Activated CD4-positive, alpha-beta memory T cell treated with anti-CD3 and anti-CD28 coated beads for 36 hours (primary cell): ENCODE measurements around the gene ASB16. TPM values are rescaled to one million over a fixed set of nuclear protein-coding genes. Genes with fewer than 3 reads are reported as not detected.

ENCODE experiments used
- CTCF ChIA-PET: fragments of 350-600 bp; sonication (Branson Sonifier 250); formaldehyde crosslinking; loops from one replicate; lab custom pipeline; 2021; ENCODE audit warnings: antibody characterized with exemption, inconsistent platforms; lab: Charles Lee
- POLR2A ChIA-PET: fragments of 350-600 bp; sonication (Branson Sonifier 250); formaldehyde crosslinking; loops from one replicate; lab custom pipeline; 2021; ENCODE audit warnings: antibody characterized with exemption; lab: Charles Lee
- DNase-seq: peaks from one replicate; pipeline ENCODE4 v3.0.0-alpha.2; 2020
- H3K27ac Mint-ChIP-seq: one replicate; pipeline ENCODE4 v1.8.0; 2021; ENCODE audit warnings: mixed read lengths
- H3K27me3 Mint-ChIP-seq: one replicate; pipeline ENCODE4 v1.8.0; 2021; ENCODE audit warnings: mixed read lengths
- H3K36me3 Mint-ChIP-seq: one replicate; pipeline ENCODE4 v1.8.0; 2021; ENCODE audit warnings: mixed read lengths
- H3K4me1 Mint-ChIP-seq: one replicate; pipeline ENCODE4 v1.8.0; 2021; ENCODE audit warnings: low read depth, mixed read lengths
- H3K4me3 Mint-ChIP-seq: one replicate; pipeline ENCODE4 v1.8.0; 2021; ENCODE audit warnings: mild to moderate bottlenecking, mixed read lengths
- H3K9me3 Mint-ChIP-seq: one replicate; pipeline ENCODE4 v1.8.0; 2021; ENCODE audit warnings: mixed read lengths
- intact Hi-C: fragments of 100-400 bp; cut with micrococcal nuclease; formaldehyde crosslinking; loops from one replicate; pipeline ENCODE4 v1.15.1; 2023
- total RNA-seq, 2 experiments: library from RNA; stranded (reverse); gene quantifications; one replicate each; pipeline ENCODE4 v1.2.3, GENCODE V29; 2021

The ASB16 gene
- total RNA-seq, 2 experiments from 2014 or later, result 0.19 TPM; not detected in 1

DNA sequence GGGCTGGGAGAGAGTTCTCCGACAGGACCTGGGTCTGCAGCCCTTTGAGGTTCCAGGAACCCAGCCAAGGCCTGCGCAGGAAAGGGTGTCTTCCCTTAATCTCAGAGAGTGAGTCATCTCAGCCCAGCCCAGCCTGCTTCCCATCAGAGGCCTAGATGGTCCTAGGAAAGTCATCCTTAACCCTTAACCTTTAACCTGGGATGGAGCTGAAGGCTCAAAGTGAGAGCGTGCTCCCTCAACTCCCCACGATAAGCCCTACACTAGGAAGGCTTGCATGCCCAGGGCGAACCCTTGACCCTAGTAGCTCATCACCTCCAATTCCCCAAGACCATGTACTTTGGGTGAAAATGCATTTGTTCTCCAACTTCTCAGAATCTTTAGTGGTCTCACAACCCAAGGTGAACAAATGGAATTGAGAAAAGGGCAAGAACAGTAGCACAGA is 34.0 kb downstream of the ASB16 start:
- intact Hi-C loops, result loop anchor here (10.0 kb wide), 1 partner anchor 940 kb away; the partner anchor contains the start of gene HEXIM1
- Mint-ChIP-seq H3K4me3 (no peak overlapping the region), H3K27ac (peak overlapping the region; percentile 66), H3K9me3 (no peaks in the 10 kb centered on the region), H3K27me3 (no peaks in the 10 kb centered on the region), H3K4me1 (peaks cover 39% of the 10 kb centered on the region), H3K36me3 (peaks cover 21% of the 10 kb centered on the region)
- ChIA-PET CTCF (interaction anchor here (0.6 to 3.2 kb wide), 11 partner anchors 9 to 196 kb away, joined by 3 to 20 read pairs (median 8); partner anchors contain the start of genes GRN, HDAC5 and UBTF), POLR2A (interaction anchor here (1.0 to 1.5 kb wide), 2 partner anchors 13 to 17 kb away, joined by 3 to 5 read pairs; no protein-coding TSS in a partner anchor)
- no peak for DNase-seq

DNA sequence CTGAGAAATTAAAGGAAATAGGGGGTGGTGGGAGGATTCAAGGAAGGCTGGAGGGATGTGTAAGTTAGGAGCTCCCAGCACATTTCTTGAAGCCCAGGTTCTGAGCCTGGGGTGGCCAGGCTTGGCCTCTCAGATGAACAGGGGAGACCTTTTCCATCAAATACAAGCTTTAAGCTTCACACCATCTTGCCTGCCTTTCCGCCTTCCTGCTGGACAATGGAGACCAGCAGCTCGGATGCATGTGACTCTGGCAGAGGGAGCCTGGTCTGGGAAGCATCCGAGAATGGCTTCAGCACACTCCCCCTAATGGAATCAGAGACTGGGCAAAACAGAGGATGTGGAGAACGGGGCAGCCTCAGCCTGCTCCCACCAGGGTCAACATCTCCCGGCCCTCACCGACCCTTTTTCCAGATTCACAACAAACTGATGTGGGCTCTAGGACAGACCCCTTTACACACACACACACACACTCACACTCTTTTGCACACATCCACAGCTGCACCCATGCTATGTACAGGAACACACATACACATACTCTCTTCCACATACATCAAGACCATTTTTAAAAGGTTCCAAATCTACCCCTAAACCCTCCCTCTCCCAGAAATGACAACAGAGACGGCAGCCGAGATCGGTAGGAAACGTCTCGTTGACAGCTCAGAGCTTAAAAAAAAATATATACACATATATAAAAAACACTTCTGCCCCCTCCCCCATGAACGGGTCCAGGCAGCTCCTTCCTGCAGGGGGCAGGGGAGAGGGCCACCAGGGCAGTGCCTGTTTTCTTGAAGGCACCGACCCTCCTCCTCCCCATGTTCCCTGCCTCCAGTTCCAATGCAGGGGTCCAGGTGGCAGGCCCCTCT is 35.7 kb downstream of the ASB16 start:
- H3K27me3 Mint-ChIP-seq, result no peaks in the 10 kb centered on the region
- peaks cover 29% of the 10 kb centered on the region for H3K36me3 Mint-ChIP-seq
- intact Hi-C loops, result loop anchor here (10.0 kb wide), 1 partner anchor 939 kb away; the partner anchor contains the start of gene HEXIM1
- ChIA-PET CTCF (interaction anchor here (0.7 to 3.5 kb wide), 6 partner anchors 10 to 139 kb away, joined by 3 to 16 read pairs (median 4); partner anchors contain the start of genes GRN and TMUB2), POLR2A (no interaction called here)
- peaks cover 47% of the 10 kb centered on the region for H3K4me1 Mint-ChIP-seq
- H3K4me3 Mint-ChIP-seq, result no peak overlapping the region
- no peak for DNase-seq
- no peaks in the 10 kb centered on the region for H3K9me3 Mint-ChIP-seq
- H3K27ac Mint-ChIP-seq, result peak overlapping the region; percentile 15

DNA sequence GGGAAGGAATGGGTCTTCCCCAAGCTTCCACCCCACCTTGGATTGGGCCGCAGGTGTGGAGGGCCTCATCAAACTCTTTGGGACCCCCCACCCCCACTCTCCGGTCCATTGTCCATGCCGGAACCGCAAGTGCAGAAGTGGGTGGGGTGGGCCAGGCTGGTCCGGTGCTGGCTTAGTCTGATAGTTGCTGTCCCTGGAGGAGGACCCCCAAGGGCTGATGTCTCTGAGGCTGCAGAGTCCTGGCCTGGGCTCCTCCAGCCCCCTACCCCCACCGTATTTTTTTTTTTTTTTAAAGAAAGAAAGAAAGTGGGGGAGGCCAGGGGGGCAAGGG is 36.3 kb downstream of the ASB16 start:
- H3K36me3 Mint-ChIP-seq, result peaks cover 32% of the 10 kb centered on the region
- ChIA-PET POLR2A (no interaction called here), CTCF (interaction anchor here (0.7 to 3.5 kb wide), 5 partner anchors 10 to 139 kb away, joined by 3 to 16 read pairs (median 5); partner anchors contain the start of genes GRN and TMUB2)
- no peak overlapping the region for H3K27ac Mint-ChIP-seq
- H3K4me3 Mint-ChIP-seq, result no peak overlapping the region
- DNase-seq, result no peak
- no peaks in the 10 kb centered on the region for H3K9me3 Mint-ChIP-seq
- intact Hi-C loops, result loop anchor here (10.0 kb wide), 1 partner anchor 938 kb away; the partner anchor contains the start of gene HEXIM1
- H3K4me1 Mint-ChIP-seq, result peaks cover 50% of the 10 kb centered on the region
- no peaks in the 10 kb centered on the region for H3K27me3 Mint-ChIP-seq

DNA sequence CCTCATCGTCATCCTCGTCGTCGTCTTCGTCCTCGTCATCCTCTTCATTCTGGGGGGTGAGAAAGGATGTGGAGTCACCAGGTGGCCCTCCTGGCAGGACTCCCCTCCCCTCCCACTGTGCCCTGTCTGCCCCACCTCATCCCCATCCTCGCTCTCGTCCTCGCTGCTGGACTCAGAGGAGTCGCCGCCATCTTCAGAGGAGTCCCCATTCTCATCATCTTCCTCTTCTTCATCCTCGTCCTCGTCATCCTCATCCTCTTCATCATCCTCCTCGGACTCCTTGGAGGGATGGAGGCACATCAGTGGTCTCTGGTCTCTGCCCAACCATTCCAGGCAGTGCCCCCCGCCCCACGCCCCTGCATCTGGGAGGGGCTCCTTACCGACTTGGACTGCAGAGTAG is 36.8 kb downstream of the ASB16 start:
- no peak for DNase-seq
- H3K27ac Mint-ChIP-seq, result peak overlapping the region; percentile 38
- ChIA-PET POLR2A (no interaction called here), CTCF (interaction anchor here (3.5 kb wide), 1 partner anchor 9 kb away, joined by 16 read pairs; no protein-coding TSS in a partner anchor)
- no peak overlapping the region for H3K4me3 Mint-ChIP-seq
- H3K4me1 Mint-ChIP-seq, result peaks cover 54% of the 10 kb centered on the region
- H3K9me3 Mint-ChIP-seq, result no peaks in the 10 kb centered on the region
- H3K27me3 Mint-ChIP-seq, result no peaks in the 10 kb centered on the region
- intact Hi-C loops, result loop anchor here (10.0 kb wide), 1 partner anchor 937 kb away; the partner anchor contains the start of gene HEXIM1
- H3K36me3 Mint-ChIP-seq, result peaks cover 32% of the 10 kb centered on the region

DNA sequence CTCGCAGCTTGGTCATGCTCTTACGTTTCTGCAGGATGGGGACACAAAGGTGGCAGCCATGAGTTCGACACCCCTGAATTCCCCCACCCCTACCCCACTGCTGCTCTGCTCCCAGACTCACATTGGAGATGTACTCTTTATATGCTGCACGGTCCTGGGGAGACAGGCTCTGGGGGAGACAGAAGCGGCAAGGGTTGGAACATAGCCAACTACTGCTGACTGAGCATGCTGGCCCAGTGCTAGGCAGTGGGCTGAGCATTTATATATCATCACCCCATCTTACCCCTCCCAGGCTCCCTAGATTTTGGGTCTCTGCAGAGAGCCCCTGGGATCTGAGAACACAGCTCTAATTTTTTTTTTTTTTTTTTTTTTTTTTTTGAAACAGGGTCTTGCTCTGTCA is 37.2 kb downstream of the ASB16 start:
- H3K36me3 Mint-ChIP-seq, result peaks cover 33% of the 10 kb centered on the region
- ChIA-PET POLR2A (no interaction called here), CTCF (interaction anchor here (0.7 to 3.5 kb wide), 2 partner anchors 9 to 138 kb away, joined by 3 to 16 read pairs; partner anchors contain the start of gene GRN)
- peak overlapping the region; percentile 38 for H3K27ac Mint-ChIP-seq
- H3K9me3 Mint-ChIP-seq, result no peaks in the 10 kb centered on the region
- intact Hi-C loops, result loop anchor here (10.0 kb wide), 1 partner anchor 937 kb away; the partner anchor contains the start of gene HEXIM1
- no peaks in the 10 kb centered on the region for H3K27me3 Mint-ChIP-seq
- DNase-seq, result no peak
- peaks cover 55% of the 10 kb centered on the region for H3K4me1 Mint-ChIP-seq
- H3K4me3 Mint-ChIP-seq, result no peak overlapping the region

DNA sequence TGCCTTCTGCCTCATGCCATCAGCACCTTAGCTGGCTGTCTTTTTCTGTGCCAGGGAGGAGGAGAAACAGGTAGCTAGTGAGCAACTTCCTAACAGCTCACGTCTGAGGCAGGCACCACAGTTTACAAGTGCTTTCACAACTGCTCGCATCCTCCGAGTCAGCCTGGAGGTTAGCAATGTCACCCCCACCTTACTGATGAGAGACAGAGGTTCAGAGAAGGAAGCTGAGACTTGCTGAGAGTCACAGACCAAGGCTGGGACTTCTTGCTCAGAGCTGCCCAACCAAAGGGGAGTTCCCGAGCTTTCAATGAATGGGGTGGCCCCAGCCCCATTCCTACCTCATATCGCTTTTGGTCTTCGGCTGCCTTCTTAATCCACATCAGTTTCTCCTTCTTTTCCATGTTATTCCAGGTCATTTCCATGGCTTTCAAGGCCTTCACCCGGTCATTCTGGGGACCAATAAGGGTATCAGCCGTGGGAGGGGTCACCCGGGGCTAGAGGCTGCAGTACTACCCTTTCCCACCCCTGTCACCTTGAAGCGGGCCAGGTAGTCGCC is 39.4 kb downstream of the ASB16 start:
- intact Hi-C loops, result loop anchor here (1.0 to 10.0 kb wide), 5 partner anchors 8 to 935 kb away; partner anchors contain the start of genes HEXIM1 and SLC25A39
- Mint-ChIP-seq H3K36me3 (peaks cover 54% of the 10 kb centered on the region), H3K27ac (peak overlapping the region; percentile 92), H3K4me1 (peaks cover 57% of the 10 kb centered on the region), H3K9me3 (no peaks in the 10 kb centered on the region), H3K27me3 (no peaks in the 10 kb centered on the region), H3K4me3 (peak overlapping the region; percentile 70)
- POLR2A ChIA-PET, result interaction anchor here (0.5 to 4.1 kb wide), 17 partner anchors 8 to 141 kb away, joined by 3 to 43 read pairs (median 5); partner anchors contain the start of genes ATXN7L3, GRN, SLC25A39 and TMUB2
- CTCF ChIA-PET, result interaction anchor here (0.6 to 3.9 kb wide), 43 partner anchors 10 to 1169 kb away, joined by 3 to 86 read pairs (median 5); partner anchors contain the start of genes ATXN7L3, DHX8, FAM171A2 and GRN
- DNase-seq, result peak; percentile 87

DNA sequence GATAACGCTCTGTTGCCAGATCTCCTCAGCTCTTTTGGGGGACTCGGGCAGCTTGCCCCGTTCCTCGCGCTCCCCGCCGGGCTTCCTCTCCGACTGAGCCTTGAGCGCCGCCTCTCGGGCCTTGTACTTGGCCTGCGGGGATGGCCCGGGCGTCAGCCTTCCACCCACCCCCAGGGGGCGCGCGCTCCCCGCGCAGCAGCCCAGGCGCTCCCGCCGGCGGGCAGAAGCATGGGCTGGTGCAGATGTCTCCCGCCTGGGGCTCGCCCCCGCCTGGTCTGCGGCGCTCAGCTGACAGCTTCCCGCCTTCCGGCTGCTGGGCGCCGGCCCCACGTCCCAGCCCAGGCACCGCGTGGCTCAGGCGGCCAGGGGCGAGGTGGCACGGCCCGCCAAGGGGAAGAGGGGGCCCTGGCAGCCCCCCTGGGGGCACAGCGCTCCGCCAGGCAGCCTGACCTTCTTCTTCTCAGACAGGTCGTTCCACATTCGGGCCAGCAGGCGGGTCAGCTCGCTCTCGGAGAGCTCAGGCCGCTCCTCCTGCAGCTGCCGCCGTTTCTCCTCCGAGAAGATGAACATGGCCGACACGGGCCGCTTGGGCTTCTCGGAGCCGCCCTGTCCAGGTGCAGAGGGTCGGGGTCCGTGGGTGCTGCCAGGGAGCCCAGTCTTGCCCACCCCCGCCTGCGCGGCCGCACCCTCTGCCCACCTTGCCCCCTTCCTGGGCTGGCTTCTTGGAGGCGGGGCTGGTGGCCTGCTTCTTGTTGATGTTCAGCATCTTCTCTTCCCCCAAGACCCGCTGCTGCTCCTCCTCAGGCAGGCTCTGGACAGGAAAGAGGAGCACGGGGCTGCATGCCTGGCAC is 40.1 kb downstream of the ASB16 start:
- no peaks in the 10 kb centered on the region for H3K27me3 Mint-ChIP-seq
- CTCF ChIA-PET, result interaction anchor here (0.6 to 3.9 kb wide), 45 partner anchors 9 to 1170 kb away, joined by 3 to 86 read pairs (median 5); partner anchors contain the start of genes ATXN7L3, DHX8, FAM171A2 and GRN
- H3K27ac Mint-ChIP-seq, result peak overlapping the region; percentile 92
- no peaks in the 10 kb centered on the region for H3K9me3 Mint-ChIP-seq
- DNase-seq, result peak; percentile 95
- intact Hi-C loops, result loop anchor here (1.0 kb wide), 4 partner anchors 8 to 121 kb away; partner anchors contain the start of gene SLC25A39
- POLR2A ChIA-PET, result interaction anchor here (0.5 to 4.1 kb wide), 19 partner anchors 8 to 435 kb away, joined by 3 to 43 read pairs (median 5); partner anchors contain the start of genes ATXN7L3, GRN, SLC25A39 and TMUB2
- peak overlapping the region; percentile 70 for H3K4me3 Mint-ChIP-seq
- H3K4me1 Mint-ChIP-seq, result peaks cover 64% of the 10 kb centered on the region
- H3K36me3 Mint-ChIP-seq, result peaks cover 61% of the 10 kb centered on the region

DNA sequence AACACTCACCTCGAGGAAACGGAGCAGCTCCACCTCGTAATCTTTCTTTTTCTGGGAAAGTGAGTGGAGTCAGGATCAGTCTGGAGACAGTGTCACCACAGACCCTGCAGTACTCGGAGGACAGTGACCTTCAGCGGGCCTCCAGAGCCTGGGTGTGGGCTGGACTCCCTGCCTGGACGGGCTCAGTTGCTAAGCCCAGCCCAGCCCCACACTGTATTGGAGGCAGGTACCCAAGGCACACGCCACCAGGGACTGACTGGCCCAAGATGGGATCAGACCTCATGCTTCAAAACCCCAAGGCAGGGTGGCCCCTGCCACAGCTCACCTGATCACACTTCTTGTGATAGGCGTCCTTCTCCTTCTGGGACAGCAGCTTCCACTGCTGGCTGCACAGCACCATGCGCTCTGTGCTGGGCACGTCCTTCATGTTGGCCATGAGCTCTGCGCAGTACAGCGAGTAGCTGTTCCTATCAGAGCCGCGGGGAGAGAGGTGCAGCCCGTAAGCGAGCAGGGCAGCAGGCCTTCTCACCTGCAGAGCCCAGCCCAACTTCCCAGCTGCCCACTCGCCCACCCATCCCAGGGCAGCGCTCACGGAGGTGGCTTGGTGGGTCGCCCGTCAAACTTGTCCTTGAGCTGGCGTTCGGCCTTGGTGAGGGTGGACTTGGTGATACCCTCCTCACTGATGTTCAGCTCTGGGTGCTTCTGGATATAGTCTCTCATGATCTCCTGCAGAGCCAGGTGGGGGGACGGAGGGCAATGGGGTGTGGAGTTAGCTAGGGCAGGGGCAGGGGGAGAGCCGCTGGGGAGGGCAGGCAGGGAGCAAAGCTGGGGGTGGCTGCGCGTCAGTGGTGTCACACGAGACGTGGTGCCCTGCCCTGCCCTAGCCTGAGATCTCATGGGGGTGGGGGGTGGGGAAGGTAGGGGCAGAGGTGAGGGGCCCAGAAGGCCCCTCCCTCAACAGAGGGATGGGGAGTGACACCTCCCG is 41.1 kb downstream of the ASB16 start:
- intact Hi-C loops, result no loop called here

DNA sequence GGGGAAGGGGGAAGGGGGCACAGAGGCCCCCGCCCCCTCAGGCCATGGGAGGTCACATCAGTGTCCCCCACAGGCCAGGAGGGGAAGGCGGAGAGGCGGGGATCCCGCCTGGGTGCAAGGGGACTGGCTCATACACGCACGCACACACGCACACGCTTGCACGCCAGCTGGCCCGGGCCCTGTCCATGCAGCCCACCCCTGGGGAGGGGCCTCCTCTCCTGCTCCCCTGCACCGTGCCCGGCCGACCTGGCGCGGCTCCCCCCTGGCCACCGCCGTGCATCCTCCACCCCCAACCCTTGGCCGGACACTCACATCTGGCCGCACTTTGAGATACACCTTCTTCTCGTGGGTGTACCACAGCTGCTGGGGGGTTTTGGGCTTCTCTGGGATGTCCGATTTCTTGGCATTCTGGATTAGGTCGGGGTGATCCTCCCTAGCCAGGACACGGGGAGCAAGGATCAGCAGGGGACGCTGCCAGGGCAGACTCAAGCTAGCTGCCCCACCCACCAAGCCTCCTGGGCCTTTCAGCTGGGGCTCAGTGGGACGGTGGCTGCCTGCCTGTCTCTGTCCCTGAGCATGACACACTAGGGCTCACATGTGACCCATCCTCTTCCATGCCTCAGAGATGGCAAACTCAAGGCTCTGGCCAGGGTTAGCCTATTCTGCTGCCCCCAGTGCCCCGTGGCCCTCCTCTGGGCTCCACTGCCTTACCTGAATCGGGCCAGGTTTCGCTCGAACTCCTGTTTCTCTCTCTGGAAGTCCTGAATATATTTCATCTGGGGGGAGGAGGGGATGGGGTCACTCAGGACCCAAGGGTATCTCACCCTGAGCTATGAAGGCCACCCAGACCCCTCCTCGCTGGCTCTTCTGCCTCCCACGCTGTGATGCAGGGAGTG is 42.3 kb downstream of the ASB16 start:
- intact Hi-C loops, result no loop called here
- Mint-ChIP-seq H3K4me1 (peaks cover 77% of the 10 kb centered on the region), H3K36me3 (peaks cover 72% of the 10 kb centered on the region), H3K27me3 (no peaks in the 10 kb centered on the region), H3K9me3 (no peaks in the 10 kb centered on the region), H3K27ac (peak overlapping the region; percentile 69), H3K4me3 (no peak overlapping the region)
- CTCF ChIA-PET, result interaction anchor here (0.6 to 3.9 kb wide), 6 partner anchors 9 to 141 kb away, joined by 3 to 69 read pairs (median 4); partner anchors contain the start of genes ATXN7L3 and GRN
- no peak for DNase-seq
- POLR2A ChIA-PET, result interaction anchor here (1.1 to 4.1 kb wide), 2 partner anchors 8 to 11 kb away, joined by 3 to 43 read pairs; partner anchors contain the start of gene UBTF

More for the DNA sequence above, 41.1 kb downstream of the ASB16 start:
- Mint-ChIP-seq H3K4me3 (peak overlapping the region; percentile 12), H3K36me3 (peaks cover 68% of the 10 kb centered on the region), H3K27ac (peak overlapping the region; percentile 70), H3K27me3 (no peaks in the 10 kb centered on the region), H3K9me3 (no peaks in the 10 kb centered on the region), H3K4me1 (peaks cover 74% of the 10 kb centered on the region)
- DNase-seq, result no peak
- ChIA-PET POLR2A (interaction anchor here (0.8 to 4.1 kb wide), 6 partner anchors 9 to 113 kb away, joined by 3 to 43 read pairs (median 5); partner anchors contain the start of genes SLC25A39 and UBTF), CTCF (interaction anchor here (0.6 to 3.9 kb wide), 14 partner anchors 8 to 268 kb away, joined by 3 to 86 read pairs (median 8); partner anchors contain the start of genes ATXN7L3, GRN, TMUB2 and UBTF)
